Measurements from ENCODE around the gene PPFIA1.

Gene PPFIA1

DNA sequence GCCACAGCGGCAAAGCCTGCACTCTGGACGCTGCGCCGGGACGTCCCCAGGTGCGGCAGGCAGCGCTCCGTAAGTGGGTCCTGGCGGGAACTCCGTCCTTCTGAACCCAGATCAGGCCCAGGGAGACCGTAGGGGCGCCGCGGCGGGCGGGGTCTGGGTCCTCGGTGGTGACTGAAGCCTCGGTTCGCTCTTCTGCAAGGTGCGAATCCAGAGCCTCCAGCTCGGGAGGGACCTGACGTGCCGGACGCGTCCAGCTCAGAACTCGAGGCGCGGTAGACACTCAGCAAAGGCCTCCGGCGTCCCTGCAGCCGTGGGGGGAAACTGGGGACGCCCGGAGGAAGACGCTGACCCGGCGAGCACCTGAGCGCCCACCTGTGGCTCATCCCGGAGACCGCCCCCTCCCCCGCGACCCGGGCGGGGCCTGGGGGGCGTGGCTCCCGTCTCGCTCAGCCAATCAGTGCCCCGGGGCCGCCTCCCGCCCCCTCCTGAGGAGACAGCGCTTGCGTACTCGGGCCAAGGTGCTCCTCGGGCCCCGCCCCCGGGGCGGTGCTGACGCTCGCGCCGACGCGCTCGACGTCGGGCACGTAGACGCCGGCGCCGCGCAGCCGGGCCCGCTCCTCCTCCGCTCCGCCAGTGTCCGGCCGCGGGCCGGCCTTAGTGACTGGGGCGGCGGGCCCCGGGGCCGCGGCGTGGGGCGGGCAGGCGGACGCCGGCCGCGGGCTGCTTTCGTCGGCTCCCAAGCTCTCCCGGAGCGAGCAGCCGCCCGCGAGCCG, at the start of gene PPFIA1:
Gene PPFIA1, plus strand, starts transcription at position 587 of the 773 bp plus-strand sequence. CDS start 1,483 bp downstream, outside the sequence.
- Histone ChIP-seq H3K27ac (ENCODE audit: low read depth, low read length) (peak within 1 kb of the TSS; percentile 59), H3K27me3 (ENCODE audit: control insufficient read depth in 1 of 2, insufficient read depth in 2 of 2, low read length in 2 of 2) (peaks cover 0 to under 1% of the 10 kb centered on the region in 2 donors), H3K36me3 (ENCODE audit: control insufficient read depth in 1 of 2, insufficient read depth in 2 of 2, low read length in 2 of 2) (peaks cover 11 to 23% of the 10 kb centered on the region in 2 donors), H3K9me3 (ENCODE audit: control insufficient read depth in 1 of 2, low read length in 2 of 2) (no peaks in the 10 kb centered on the region), H3K9ac (ENCODE audit: low read depth in 1 of 2, low read length in 2 of 2) (peak within 1 kb of the TSS; percentile 68 to 91), H3K4me3 (ENCODE audit: low read depth in 1 of 2, low read length in 2 of 2) (peak within 1 kb of the TSS; percentile 89 to 94), H3K4me1 (ENCODE audit: control insufficient read depth in 1 of 2, insufficient read depth in 2 of 2, low read length in 2 of 2) (peaks cover 7 to 10% of the 10 kb centered on the region in 2 donors)

DNA sequence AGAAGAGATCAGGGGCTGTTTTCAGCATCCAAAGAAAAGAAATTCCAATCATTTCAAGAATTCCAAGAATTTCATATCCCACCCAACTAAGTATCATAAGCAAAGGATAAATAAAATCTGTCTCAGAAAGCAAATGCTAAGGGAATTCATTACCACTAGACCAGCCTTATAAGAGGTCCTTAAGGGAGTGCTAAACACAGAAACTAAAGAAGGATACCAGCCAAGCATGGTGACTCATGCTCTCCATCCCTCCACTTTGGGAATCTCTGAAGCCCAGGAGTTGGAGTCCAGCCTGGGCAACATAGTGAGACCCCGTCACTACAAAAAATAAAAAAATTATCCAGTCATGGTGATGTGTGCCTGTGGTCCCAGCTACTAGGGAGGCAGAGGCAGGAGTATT, 49.6 kb upstream of the PPFIA1 start:
- Histone ChIP-seq H3K9me3 (ENCODE audit: control insufficient read depth in 1 of 2, low read length in 2 of 2) (no peaks in the 10 kb centered on the region), H3K27me3 (ENCODE audit: control insufficient read depth in 1 of 2, insufficient read depth in 2 of 2, low read length in 2 of 2) (no peaks in the 10 kb centered on the region), H3K4me3 (ENCODE audit: low read depth in 1 of 2, low read length in 2 of 2) (no peak overlapping the region), H3K27ac (ENCODE audit: low read depth, low read length) (no peak overlapping the region), H3K4me1 (ENCODE audit: control insufficient read depth in 1 of 2, insufficient read depth in 2 of 2, low read length in 2 of 2) (peaks cover 3 to 11% of the 10 kb centered on the region in 2 donors), H3K9ac (ENCODE audit: low read depth in 1 of 2, low read length in 2 of 2) (no peak overlapping the region), H3K36me3 (ENCODE audit: control insufficient read depth in 1 of 2, insufficient read depth in 2 of 2, low read length in 2 of 2) (no peaks in the 10 kb centered on the region)

DNA sequence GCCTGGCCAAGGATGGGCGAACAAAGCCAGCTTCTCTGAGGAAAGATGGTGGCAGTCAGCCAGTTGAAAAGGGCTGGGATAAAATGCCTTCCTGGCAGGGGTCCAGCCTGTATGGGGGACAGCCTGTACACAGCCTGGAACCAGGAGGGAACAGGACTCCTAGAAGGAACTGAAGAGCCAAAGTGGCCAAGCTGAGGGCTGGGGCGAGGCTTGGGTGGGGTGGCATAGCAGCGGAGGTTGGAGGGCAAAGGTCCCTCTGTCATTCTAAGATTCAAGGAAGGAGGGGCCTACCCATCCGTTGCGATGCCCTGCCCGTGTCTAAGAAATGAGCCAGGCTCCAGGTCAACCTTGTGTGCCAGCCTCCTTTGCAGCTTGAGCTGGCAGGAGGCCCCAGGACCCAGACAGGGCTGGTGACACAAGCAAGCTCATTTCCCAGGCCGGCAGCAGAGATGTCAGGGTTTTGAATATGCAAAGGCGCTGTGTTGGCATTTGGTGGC, 44.8 kb upstream of the PPFIA1 start:
- no peaks in the 10 kb centered on the region for H3K9me3 ChIP-seq (ENCODE audit: control insufficient read depth in 1 of 2, low read length in 2 of 2)
- peak overlapping the region in 1 of 2 donors; percentile 51 for H3K9ac ChIP-seq (ENCODE audit: low read depth in 1 of 2, low read length in 2 of 2)
- peaks cover 23 to 33% of the 10 kb centered on the region in 2 donors for H3K4me1 ChIP-seq (ENCODE audit: control insufficient read depth in 1 of 2, insufficient read depth in 2 of 2, low read length in 2 of 2)
- H3K27me3 ChIP-seq (ENCODE audit: control insufficient read depth in 1 of 2, insufficient read depth in 2 of 2, low read length in 2 of 2), result no peaks in the 10 kb centered on the region
- H3K27ac ChIP-seq (ENCODE audit: low read depth, low read length), result peak overlapping the region; percentile 63
- H3K36me3 ChIP-seq (ENCODE audit: control insufficient read depth in 1 of 2, insufficient read depth in 2 of 2, low read length in 2 of 2), result no peaks in the 10 kb centered on the region
- no peak overlapping the region for H3K4me3 ChIP-seq (ENCODE audit: low read depth in 1 of 2, low read length in 2 of 2)

DNA sequence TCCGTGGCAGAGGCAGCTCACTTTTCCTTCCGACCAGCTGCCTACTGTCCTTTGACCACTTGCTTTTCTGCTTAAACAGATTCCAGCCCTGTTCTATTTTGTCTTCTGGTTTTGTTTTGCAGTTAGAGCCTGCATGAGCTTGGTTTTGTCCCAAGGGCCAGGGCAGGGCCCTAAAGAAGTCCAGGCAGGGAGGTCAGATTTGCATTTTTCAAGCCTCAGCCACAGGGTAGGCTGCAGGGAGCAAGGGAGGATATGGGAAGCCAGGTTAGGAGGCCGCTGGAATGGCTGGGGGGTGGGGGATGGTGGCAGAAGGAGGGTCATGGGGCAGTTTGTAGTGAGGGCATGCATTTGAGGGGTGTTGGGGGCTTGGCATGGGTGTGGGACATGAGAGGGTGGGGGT, 44.3 kb upstream of the PPFIA1 start:
- Histone ChIP-seq H3K36me3 (ENCODE audit: control insufficient read depth in 1 of 2, insufficient read depth in 2 of 2, low read length in 2 of 2) (no peaks in the 10 kb centered on the region), H3K4me3 (ENCODE audit: low read depth in 1 of 2, low read length in 2 of 2) (no peak overlapping the region), H3K9ac (ENCODE audit: low read depth in 1 of 2, low read length in 2 of 2) (peak overlapping the region in 1 of 2 donors; percentile 51), H3K4me1 (ENCODE audit: control insufficient read depth in 1 of 2, insufficient read depth in 2 of 2, low read length in 2 of 2) (peaks cover 23 to 33% of the 10 kb centered on the region in 2 donors), H3K9me3 (ENCODE audit: control insufficient read depth in 1 of 2, low read length in 2 of 2) (no peaks in the 10 kb centered on the region), H3K27ac (ENCODE audit: low read depth, low read length) (peak overlapping the region; percentile 63), H3K27me3 (ENCODE audit: control insufficient read depth in 1 of 2, insufficient read depth in 2 of 2, low read length in 2 of 2) (no peaks in the 10 kb centered on the region)

DNA sequence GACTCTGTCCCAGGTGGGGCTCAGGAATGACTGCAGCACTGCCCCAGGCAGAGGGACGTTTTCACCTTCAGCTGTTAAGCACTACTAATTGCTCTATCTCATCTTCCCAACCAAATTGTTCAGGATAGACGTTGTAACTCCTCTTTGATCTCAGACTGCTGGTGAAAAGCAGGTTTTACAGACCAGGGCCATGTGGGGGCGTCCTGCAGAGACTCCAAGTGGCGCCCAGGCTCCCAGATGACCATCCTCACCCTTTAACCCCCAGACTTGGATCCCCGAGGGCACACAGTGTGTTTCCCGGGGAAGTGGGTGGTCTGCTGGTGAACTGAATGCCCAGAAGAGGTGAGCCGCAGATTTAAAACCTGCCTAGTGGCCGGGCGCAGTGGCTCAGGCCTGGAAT, 43.5 kb upstream of the PPFIA1 start:
- H3K36me3 ChIP-seq (ENCODE audit: control insufficient read depth in 1 of 2, insufficient read depth in 2 of 2, low read length in 2 of 2), result no peaks in the 10 kb centered on the region
- H3K27me3 ChIP-seq (ENCODE audit: control insufficient read depth in 1 of 2, insufficient read depth in 2 of 2, low read length in 2 of 2), result no peaks in the 10 kb centered on the region
- H3K9ac ChIP-seq (ENCODE audit: low read depth in 1 of 2, low read length in 2 of 2), result no peak overlapping the region
- no peaks in the 10 kb centered on the region for H3K9me3 ChIP-seq (ENCODE audit: control insufficient read depth in 1 of 2, low read length in 2 of 2)
- H3K27ac ChIP-seq (ENCODE audit: low read depth, low read length), result no peak overlapping the region
- H3K4me1 ChIP-seq (ENCODE audit: control insufficient read depth in 1 of 2, insufficient read depth in 2 of 2, low read length in 2 of 2), result peaks cover 23 to 33% of the 10 kb centered on the region in 2 donors
- no peak overlapping the region for H3K4me3 ChIP-seq (ENCODE audit: low read depth in 1 of 2, low read length in 2 of 2)

DNA sequence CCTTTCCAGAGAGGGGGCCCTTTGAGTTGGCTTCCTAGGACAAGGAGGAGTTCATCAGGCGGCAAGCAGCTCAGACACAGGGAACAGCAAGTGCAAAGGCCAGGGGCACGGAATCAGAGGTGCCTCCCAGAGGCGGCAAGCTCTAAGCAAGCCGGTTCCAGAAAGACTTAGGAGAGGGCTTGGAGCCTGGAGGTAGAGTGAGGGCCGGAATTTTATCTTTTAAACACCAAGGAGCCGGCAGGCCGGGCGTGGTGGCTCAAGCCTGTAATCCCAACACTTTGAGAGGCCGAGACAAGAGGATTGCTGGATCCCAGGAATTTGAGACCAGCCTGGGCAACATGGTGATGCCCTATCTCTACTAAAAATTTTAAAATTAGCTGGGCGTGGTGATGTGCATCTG, 40.8 kb upstream of the PPFIA1 start:
- Histone ChIP-seq H3K4me3 (ENCODE audit: low read depth in 1 of 2, low read length in 2 of 2) (no peak overlapping the region), H3K36me3 (ENCODE audit: control insufficient read depth in 1 of 2, insufficient read depth in 2 of 2, low read length in 2 of 2) (no peaks in the 10 kb centered on the region), H3K9me3 (ENCODE audit: control insufficient read depth in 1 of 2, low read length in 2 of 2) (no peaks in the 10 kb centered on the region), H3K4me1 (ENCODE audit: control insufficient read depth in 1 of 2, insufficient read depth in 2 of 2, low read length in 2 of 2) (peaks cover 23 to 33% of the 10 kb centered on the region in 2 donors), H3K9ac (ENCODE audit: low read depth in 1 of 2, low read length in 2 of 2) (no peak overlapping the region), H3K27ac (ENCODE audit: low read depth, low read length) (no peak overlapping the region), H3K27me3 (ENCODE audit: control insufficient read depth in 1 of 2, insufficient read depth in 2 of 2, low read length in 2 of 2) (peaks cover 0 to 2% of the 10 kb centered on the region in 2 donors)

DNA sequence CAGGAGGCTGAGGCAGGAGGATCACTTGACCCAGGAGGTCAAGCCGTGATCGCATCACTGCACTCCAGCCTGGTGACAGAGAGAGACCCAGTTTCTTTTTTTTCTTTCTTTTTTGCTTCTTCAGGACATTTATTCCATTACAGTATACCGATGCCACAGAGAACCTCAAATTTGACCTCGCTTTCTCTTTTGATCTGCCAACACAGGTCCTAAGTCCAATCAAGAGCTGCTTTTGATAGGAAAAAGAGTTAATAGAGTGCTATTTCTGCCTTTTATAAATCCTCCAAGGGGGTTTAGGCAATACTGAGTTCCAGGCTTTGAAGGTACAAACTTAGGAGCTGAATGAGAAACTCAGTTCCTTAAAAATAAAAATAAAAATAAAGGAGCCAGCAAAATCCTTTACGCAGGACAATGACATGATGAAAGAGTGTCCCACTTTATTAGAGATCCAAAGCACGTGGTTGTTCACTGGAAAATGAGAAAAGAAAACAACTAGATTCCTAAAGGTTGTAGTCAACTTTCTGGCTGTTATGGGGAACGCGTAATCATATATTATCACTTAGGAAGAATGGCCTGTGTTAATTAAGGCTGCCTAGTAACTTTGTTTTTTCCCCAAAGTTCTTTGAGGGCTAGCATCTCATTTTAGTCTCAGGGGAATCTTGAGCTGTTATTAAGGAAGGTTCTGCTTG, 40.2 kb upstream of the PPFIA1 start:
- H3K36me3 ChIP-seq (ENCODE audit: control insufficient read depth in 1 of 2, insufficient read depth in 2 of 2, low read length in 2 of 2), result no peaks in the 10 kb centered on the region
- no peak overlapping the region for H3K4me3 ChIP-seq (ENCODE audit: low read depth in 1 of 2, low read length in 2 of 2)
- H3K27ac ChIP-seq (ENCODE audit: low read depth, low read length), result no peak overlapping the region
- peaks cover 0 to 2% of the 10 kb centered on the region in 2 donors for H3K27me3 ChIP-seq (ENCODE audit: control insufficient read depth in 1 of 2, insufficient read depth in 2 of 2, low read length in 2 of 2)
- peaks cover 23 to 28% of the 10 kb centered on the region in 2 donors for H3K4me1 ChIP-seq (ENCODE audit: control insufficient read depth in 1 of 2, insufficient read depth in 2 of 2, low read length in 2 of 2)
- H3K9ac ChIP-seq (ENCODE audit: low read depth in 1 of 2, low read length in 2 of 2), result no peak overlapping the region
- no peaks in the 10 kb centered on the region for H3K9me3 ChIP-seq (ENCODE audit: control insufficient read depth in 1 of 2, low read length in 2 of 2)

DNA sequence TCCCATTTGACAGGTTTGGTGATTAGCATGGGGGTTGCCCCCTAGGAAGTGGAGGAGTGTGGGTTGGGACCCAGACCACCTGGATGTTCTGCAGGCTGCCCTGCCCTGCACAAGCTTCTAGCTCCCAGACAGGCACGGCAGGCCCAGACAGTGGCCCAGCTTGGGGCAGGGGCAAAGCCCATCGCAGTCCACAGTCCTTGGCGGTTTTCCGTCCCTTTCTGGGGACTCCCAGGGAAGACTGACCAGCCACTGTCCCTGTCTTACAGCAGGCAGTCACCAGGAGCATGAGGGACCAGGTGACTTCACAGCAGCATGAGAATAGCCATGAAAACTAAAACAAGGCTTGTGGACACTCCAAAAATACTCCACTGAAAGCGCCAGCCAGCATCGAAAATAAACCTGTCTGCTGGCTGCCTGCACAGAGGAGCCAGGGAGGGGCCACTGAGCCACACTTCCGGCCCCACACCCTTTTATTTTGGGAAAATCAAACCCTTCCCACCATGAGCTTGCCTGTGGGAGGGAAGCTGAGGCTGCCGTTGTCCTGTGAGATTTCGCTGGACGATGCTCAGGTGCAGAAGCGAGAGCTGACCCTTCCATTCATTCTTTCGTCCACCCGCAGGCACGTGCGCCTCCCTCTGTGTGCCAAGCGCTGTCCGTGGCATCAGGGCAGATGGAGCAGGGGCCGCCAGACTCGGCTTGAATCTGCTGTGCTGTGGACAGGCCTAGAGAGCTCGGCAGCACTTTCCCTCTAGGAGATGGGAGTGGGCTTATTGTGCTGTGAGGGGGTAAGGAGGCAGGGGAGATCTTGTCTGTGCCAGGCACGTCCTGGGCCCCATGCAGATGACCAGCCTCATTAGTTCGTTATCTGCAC, 39.4 kb upstream of the PPFIA1 start:
- no peaks in the 10 kb centered on the region for H3K36me3 ChIP-seq (ENCODE audit: control insufficient read depth in 1 of 2, insufficient read depth in 2 of 2, low read length in 2 of 2)
- no peaks in the 10 kb centered on the region for H3K9me3 ChIP-seq (ENCODE audit: control insufficient read depth in 1 of 2, low read length in 2 of 2)
- no peak overlapping the region for H3K9ac ChIP-seq (ENCODE audit: low read depth in 1 of 2, low read length in 2 of 2)
- peaks cover 0 to 2% of the 10 kb centered on the region in 2 donors for H3K27me3 ChIP-seq (ENCODE audit: control insufficient read depth in 1 of 2, insufficient read depth in 2 of 2, low read length in 2 of 2)
- no peak overlapping the region for H3K27ac ChIP-seq (ENCODE audit: low read depth, low read length)
- H3K4me3 ChIP-seq (ENCODE audit: low read depth in 1 of 2, low read length in 2 of 2), result no peak overlapping the region
- H3K4me1 ChIP-seq (ENCODE audit: control insufficient read depth in 1 of 2, insufficient read depth in 2 of 2, low read length in 2 of 2), result peaks cover 18 to 20% of the 10 kb centered on the region in 2 donors

DNA sequence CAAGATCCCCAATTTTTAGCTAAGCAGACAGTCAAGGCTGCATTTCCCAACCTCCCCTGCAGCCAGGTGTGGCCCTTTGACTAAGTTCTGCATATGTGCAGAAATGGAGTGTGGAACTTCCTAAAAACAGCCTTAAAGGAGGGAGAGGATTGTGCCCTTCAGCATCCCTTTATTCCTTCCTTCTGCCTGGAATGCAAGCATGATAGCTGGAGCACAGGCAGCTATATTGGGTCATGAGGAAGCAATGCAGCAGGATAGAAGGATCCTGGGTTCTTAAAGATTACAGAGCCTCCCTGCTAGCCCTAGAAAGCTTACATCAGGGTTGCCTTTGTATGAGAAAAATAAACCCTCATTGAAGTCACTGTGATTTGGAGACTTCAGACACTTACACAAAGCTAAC, 37.5 kb upstream of the PPFIA1 start:
- Histone ChIP-seq H3K36me3 (ENCODE audit: control insufficient read depth in 1 of 2, insufficient read depth in 2 of 2, low read length in 2 of 2) (no peaks in the 10 kb centered on the region), H3K4me3 (ENCODE audit: low read depth in 1 of 2, low read length in 2 of 2) (no peak overlapping the region), H3K9ac (ENCODE audit: low read depth in 1 of 2, low read length in 2 of 2) (no peak overlapping the region), H3K27ac (ENCODE audit: low read depth, low read length) (no peak overlapping the region), H3K9me3 (ENCODE audit: control insufficient read depth in 1 of 2, low read length in 2 of 2) (no peaks in the 10 kb centered on the region), H3K27me3 (ENCODE audit: control insufficient read depth in 1 of 2, insufficient read depth in 2 of 2, low read length in 2 of 2) (peaks cover 0 to 2% of the 10 kb centered on the region in 2 donors), H3K4me1 (ENCODE audit: control insufficient read depth in 1 of 2, insufficient read depth in 2 of 2, low read length in 2 of 2) (peaks cover 0 to 9% of the 10 kb centered on the region in 2 donors)
